ENCODE data around the gene RELB.
"Not testable (repeated sequence)": the region's sequence is repeated elsewhere in the genome, so short reads cannot be mapped to it uniquely, and the experiment has no call there.

The RELB gene

GRCh38 chr19:45001087-45001739 lies at the start of gene RELB:
Gene RELB (plus strand): TSS chr19:45001464. CDS start chr19:45001580, 116 bp downstream.
- peak; percentile 88 to 94 for DNase-seq (ENCODE audit: low read depth in 2 of 2)

- no peak for DNase-seq (ENCODE audit: low read depth in 2 of 2)
These were observed 47.0 kb upstream of the RELB start for GRCh38 chr19:44954278-44954648.

GRCh38 chr19:44954649-44955504 lies 46.4 kb upstream of the RELB start, which contains the start of gene CLPTM1:
Gene CLPTM1 (plus strand): TSS chr19:44955380. CDS start chr19:44955396, 16 bp downstream.
- DNase-seq (ENCODE audit: low read depth in 2 of 2), result peak; percentile 93 to 96

- no peak for DNase-seq (ENCODE audit: low read depth in 2 of 2)
These were observed 45.5 kb upstream of the RELB start for GRCh38 chr19:44955505-44956439.

- DNase-seq (ENCODE audit: low read depth in 2 of 2), result no peak
These were observed 43.7 kb upstream of the RELB start for GRCh38 chr19:44957526-44957925.

GRCh38 chr19:44958090-44958489 lies 43.2 kb upstream of the RELB start:
- no peak for DNase-seq (ENCODE audit: low read depth in 2 of 2)

GRCh38 chr19:44959691-44960090 lies 41.6 kb upstream of the RELB start:
- DNase-seq (ENCODE audit: low read depth in 2 of 2), result no peak

- no peak for DNase-seq (ENCODE audit: low read depth in 2 of 2)
These were observed 40.1 kb upstream of the RELB start for GRCh38 chr19:44960906-44961728.

GRCh38 chr19:44961821-44962220 lies 39.4 kb upstream of the RELB start:
- DNase-seq (ENCODE audit: low read depth in 2 of 2), result no peak

GRCh38 chr19:44968118-44968517 lies 33.1 kb upstream of the RELB start:
- no peak for DNase-seq (ENCODE audit: low read depth in 2 of 2)

GRCh38 chr19:44968670-44969069 lies 32.6 kb upstream of the RELB start:
- no peak for DNase-seq (ENCODE audit: low read depth in 2 of 2)

- DNase-seq (ENCODE audit: low read depth in 2 of 2), result no peak
These were observed 31.8 kb upstream of the RELB start for GRCh38 chr19:44969437-44969836.

- not testable (repeated sequence) for DNase-seq (ENCODE audit: low read depth in 2 of 2)
These were observed 29.8 kb upstream of the RELB start for GRCh38 chr19:44971451-44971850.

- no peak for DNase-seq (ENCODE audit: low read depth in 2 of 2)
These were observed 28.5 kb upstream of the RELB start for GRCh38 chr19:44972802-44973201.

GRCh38 chr19:44973982-44974735 lies 27.1 kb upstream of the RELB start:
- DNase-seq (ENCODE audit: low read depth in 2 of 2), result no peak

GRCh38 chr19:44974857-44975256 lies 26.4 kb upstream of the RELB start:
- DNase-seq (ENCODE audit: low read depth in 2 of 2), result no peak

GRCh38 chr19:44975444-44975843 lies 25.8 kb upstream of the RELB start:
- DNase-seq (ENCODE audit: low read depth in 2 of 2), result no peak

GRCh38 chr19:44984005-44984404 lies 17.3 kb upstream of the RELB start:
- no peak for DNase-seq (ENCODE audit: low read depth in 2 of 2)

- DNase-seq (ENCODE audit: low read depth in 2 of 2), result no peak
These were observed 15.8 kb upstream of the RELB start for GRCh38 chr19:44985445-44985844.

- DNase-seq (ENCODE audit: low read depth in 2 of 2), result no peak
These were observed 14.9 kb upstream of the RELB start for GRCh38 chr19:44986389-44986788.
